Measurements from ENCODE around the gene AGBL4. TPM values are rescaled to one million over a fixed set of nuclear protein-coding genes. Genes with fewer than 3 reads are reported as not detected.

AGBL4 gene
- total and polyA plus RNA-seq, 2 of the 13 experiments (the other 11 are each of a cell fraction or from before 2014, with no cell fraction given) = not detected

GRCh38 chr1:48792961-48793360, 1230.8 kb downstream of the AGBL4 start:
- FAIRE-seq = no peak
- in situ Hi-C loops (cut with HindIII; ENCODE audit: extremely low pct_ligation_motif_present, low pct_unique_long_range_greater_than_20kb) = no loop called here
- ATAC-seq = no peak
- Histone ChIP-seq H3K36me3 (replicated peaks in 1 of 2; ENCODE audit: control insufficient read depth in 1 of 2, insufficient read depth in 2 of 2, low read length in 2 of 2) (no peaks in the 10 kb centered on the region), H4K20me1 (ENCODE audit: insufficient read depth, low read length) (no peaks in the 10 kb centered on the region), H3K4me3 (replicated peaks in 1 of 3; ENCODE audit: insufficient read depth in 1 of 3, low read depth in 2 of 3, low read length in 3 of 3) (no peak overlapping the region), H3K9me3 (ENCODE audit: low read length) (no peaks in the 10 kb centered on the region; the same call in 1 of the 2 replicates), H2AFZ (ENCODE audit: low read length) (no peak overlapping the region), H3K79me2 (ENCODE audit: insufficient read depth, low read length) (no peaks in the 10 kb centered on the region), H3K4me2 (ENCODE audit: low read depth, low read length) (no peak overlapping the region), H3K27me3 (ENCODE audit: control insufficient read depth in 1 of 2, insufficient read depth in 2 of 2, low read length in 2 of 2) (no peaks in the 10 kb centered on the region), H3K27ac (ENCODE audit: extremely low read length, insufficient read depth, low read length) (no peak overlapping the region), H3K4me1 (ENCODE audit: insufficient read depth, low read length) (no peaks in the 10 kb centered on the region), H3K9ac (ENCODE audit: insufficient read depth, low read depth, low read length) (no peak overlapping the region)
- TF ChIP-seq ZNF124 (CRISPR knock-in tag; IDR thresholded peaks at IDR 0.05) (no peak), HOXA5 (CRISPR knock-in tag; IDR thresholded peaks at IDR 0.05) (no peak), ASH2L (IDR thresholded peaks at IDR 0.05; ENCODE audit: insufficient read length, low read depth, low read length) (no peak)
- 31% methylated on average over 1 of the region's 1 CpG for WGBS (ENCODE audit: low lambda C conversion rate)
- ChIA-PET CTCF (ENCODE audit: low intra/inter-chr PET ratio, low total read pairs) (no interaction called here), POLR2A (no interaction called here)
- DNase-seq (ENCODE audit: low spot score) = no peak
- no TSS peak for BruUV-seq (replicated peaks)
- intact Hi-C loops (cut with micrococcal nuclease; ENCODE audit: unreplicated experiment) = no loop called here

DNA sequence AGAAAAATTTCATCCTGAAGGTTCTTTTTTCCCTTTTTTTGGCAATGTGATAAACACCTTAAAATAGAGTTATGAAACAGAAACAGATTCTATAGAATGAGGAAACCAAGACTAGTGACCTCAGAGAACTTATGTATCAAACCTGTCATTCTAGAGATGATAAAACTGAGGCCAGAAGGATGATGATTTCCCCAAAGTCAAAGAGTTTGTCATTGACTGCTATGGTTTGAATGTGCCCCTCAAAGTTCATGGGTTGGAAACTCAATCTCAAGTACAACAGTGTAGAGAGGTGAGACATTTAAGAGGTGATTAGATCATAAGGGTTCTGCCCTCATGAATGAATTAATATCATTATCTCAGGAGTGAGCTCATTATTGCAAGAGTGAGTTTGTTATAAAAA, 1233.4 kb downstream of the AGBL4 start:
- ChIA-PET POLR2A (no interaction called here), CTCF (ENCODE audit: low intra/inter-chr PET ratio, low total read pairs) (no interaction called here)
- in situ Hi-C loops (cut with HindIII; ENCODE audit: extremely low pct_ligation_motif_present, low pct_unique_long_range_greater_than_20kb) = no loop called here
- no peaks in the 10 kb centered on the region for H3K4me1 ChIP-seq (ENCODE audit: insufficient read depth, low read length)
- ATAC-seq = no peak
- BruUV-seq (replicated peaks) = no TSS peak
- FAIRE-seq = no peak
- no peak overlapping the region for H3K9ac ChIP-seq (ENCODE audit: insufficient read depth, low read depth, low read length)
- H2AFZ ChIP-seq (ENCODE audit: low read length) = no peak overlapping the region
- TF ChIP-seq ZGPAT (CRISPR knock-in tag; IDR thresholded peaks at IDR 0.05) = no peak
- TF ChIP-seq ZNF317 (CRISPR knock-in tag; IDR thresholded peaks at IDR 0.05) = no peak
- TF ChIP-seq JUND (CRISPR knock-in tag; IDR thresholded peaks at IDR 0.05) = no peak
- TF ChIP-seq ZNF577 (CRISPR knock-in tag; IDR thresholded peaks at IDR 0.05; ENCODE audit: borderline replicate concordance, low read depth) = no peak
- no peak for TF ChIP-seq THAP9 (CRISPR knock-in tag; IDR thresholded peaks at IDR 0.05; ENCODE audit: borderline replicate concordance)
- no peak for TF ChIP-seq ZNF549 (CRISPR knock-in tag; IDR thresholded peaks at IDR 0.05)
- no peak for TF ChIP-seq TCF7 (IDR thresholded peaks at IDR 0.05; ENCODE audit: low read depth)
- TF ChIP-seq ZUFSP (CRISPR knock-in tag; IDR thresholded peaks at IDR 0.05; ENCODE audit: borderline replicate concordance) = no peak
- TF ChIP-seq MTA1 (CRISPR knock-in tag; IDR thresholded peaks at IDR 0.05; ENCODE audit: borderline replicate concordance) = no peak
- TF ChIP-seq NFKB2 (CRISPR knock-in tag; IDR thresholded peaks at IDR 0.05; ENCODE audit: borderline replicate concordance) = no peak
- no peaks in the 10 kb centered on the region for H3K36me3 ChIP-seq (replicated peaks in 1 of 2; ENCODE audit: control insufficient read depth in 1 of 2, insufficient read depth in 2 of 2, low read length in 2 of 2)
- H3K79me2 ChIP-seq (ENCODE audit: insufficient read depth, low read length) = no peaks in the 10 kb centered on the region
- no peak overlapping the region for H3K4me3 ChIP-seq (replicated peaks in 1 of 3; ENCODE audit: insufficient read depth in 1 of 3, low read depth in 2 of 3, low read length in 3 of 3)
- no peaks in the 10 kb centered on the region for H4K20me1 ChIP-seq (ENCODE audit: insufficient read depth, low read length)
- no peak overlapping the region for H3K4me2 ChIP-seq (ENCODE audit: low read depth, low read length)
- no peak for DNase-seq (ENCODE audit: low spot score)
- intact Hi-C loops (cut with micrococcal nuclease; ENCODE audit: unreplicated experiment) = no loop called here
- H3K27ac ChIP-seq (ENCODE audit: extremely low read length, insufficient read depth, low read length) = no peak overlapping the region
- no peaks in the 10 kb centered on the region for H3K9me3 ChIP-seq (ENCODE audit: low read length)
- H3K27me3 ChIP-seq (ENCODE audit: control insufficient read depth in 1 of 2, insufficient read depth in 2 of 2, low read length in 2 of 2) = no peaks in the 10 kb centered on the region
